GM19099 (cell line): ENCODE measurements around the gene SP6.

Source experiments
- POLR2A ChIP-seq: IDR thresholded peaks from 3 replicates; pipeline ENCODE4 v1.6.1; 2011; ENCODE audit warnings: low read depth; ENCODE audit not compliant: insufficient read length; ENCODE audit errors: extremely low read depth

The SP6 gene

GRCh38 chr17:47806026-47806912 lies 44.7 kb downstream of the SP6 start:
- no peak for TF ChIP-seq POLR2A

DNA sequence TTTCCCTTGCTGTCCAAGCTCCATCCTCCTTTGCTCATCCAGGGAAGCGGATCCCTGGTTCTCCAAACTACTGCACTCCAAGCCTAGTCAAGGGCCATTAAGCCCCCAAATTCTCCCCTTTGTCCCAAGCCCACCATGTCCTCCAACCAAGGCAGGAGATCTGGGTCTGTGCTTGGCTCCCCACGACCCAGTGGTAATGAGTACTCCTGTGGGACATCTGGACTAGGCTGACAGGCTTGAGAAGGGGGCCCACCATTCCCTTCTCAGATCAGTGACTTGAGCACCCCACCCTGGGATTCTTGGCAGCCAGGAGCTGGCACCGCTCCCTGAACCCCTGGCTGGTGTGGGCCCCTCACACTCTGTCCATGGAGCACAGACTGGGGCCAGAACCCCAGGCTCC lies 46.5 kb downstream of the SP6 start:
- no peak for TF ChIP-seq POLR2A

DNA sequence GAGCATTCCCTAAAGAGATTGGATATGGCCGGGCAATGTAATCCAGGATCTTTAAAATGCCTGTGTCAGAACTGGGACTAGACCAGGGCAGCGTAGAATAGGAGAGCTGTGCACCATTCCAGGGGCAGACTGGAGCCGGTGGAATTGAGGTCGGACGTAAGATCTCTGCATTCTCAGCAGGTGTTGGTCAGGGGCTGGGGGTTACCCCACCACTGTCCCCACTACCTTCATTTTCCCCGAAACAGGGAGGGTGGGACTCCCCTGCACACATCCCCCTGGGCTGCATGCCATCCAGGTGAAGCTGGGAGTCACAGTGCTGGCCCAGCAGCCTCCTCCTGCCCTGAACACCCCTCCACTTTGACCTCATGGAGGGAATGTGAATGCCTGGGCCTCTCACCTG lies 47.2 kb downstream of the SP6 start:
- no peak for TF ChIP-seq POLR2A

DNA sequence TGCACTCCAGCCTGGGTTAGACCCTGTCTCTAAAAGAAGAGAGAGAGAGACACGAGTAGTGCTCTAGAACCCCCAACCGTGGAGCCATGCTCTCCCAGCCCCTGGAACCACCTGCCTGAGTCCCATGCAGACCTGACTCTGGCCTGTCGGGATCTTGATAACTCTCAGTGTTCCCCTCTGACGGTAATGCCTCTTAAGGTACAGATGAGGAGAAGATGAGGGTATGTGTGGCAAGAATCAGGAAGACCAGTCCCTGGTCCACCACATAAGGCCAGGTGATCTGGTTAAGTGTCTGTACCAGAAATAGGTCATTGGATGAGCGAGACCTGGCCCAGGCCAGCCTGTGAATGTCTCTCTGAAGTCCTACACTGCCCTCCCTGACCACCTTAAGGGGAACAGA lies 47.8 kb downstream of the SP6 start:
- no peak for TF ChIP-seq POLR2A

- TF ChIP-seq POLR2A, result no peak
These were observed 48.5 kb downstream of the SP6 start for GRCh38 chr17:47802341-47803022.

GRCh38 chr17:47801906-47802305 lies 49.1 kb downstream of the SP6 start:
- no peak for TF ChIP-seq POLR2A

DNA sequence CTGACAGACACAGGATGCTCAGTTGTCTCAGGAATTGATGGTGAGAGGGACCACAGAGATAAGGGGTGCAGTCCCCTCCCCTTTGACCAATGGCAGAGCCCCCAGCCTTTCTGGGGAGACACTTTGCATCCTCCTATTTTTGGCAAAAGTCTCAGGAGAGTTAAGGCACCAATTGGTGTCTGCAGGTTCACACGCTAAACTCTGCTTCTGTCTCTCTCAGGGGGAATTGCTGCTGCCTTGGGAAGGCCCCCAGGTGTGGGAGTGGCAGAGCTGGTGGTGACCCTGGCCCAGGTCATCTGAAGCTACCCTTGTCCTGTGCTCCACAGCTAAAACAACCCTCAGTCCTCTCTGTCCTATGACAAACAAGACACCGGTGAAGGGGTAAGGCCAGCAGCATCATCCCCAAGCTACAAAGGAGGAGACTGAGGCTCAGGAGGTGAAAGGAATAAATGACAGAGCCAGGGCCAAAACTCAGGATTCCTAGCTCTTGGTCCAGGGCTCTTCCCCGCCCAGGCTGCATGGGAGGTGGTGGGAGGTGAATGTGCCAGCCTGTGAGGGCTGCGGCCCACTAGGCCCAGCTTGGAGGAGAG lies 49.7 kb downstream of the SP6 start:
- no peak for TF ChIP-seq POLR2A

- TF ChIP-seq POLR2A, result no peak
These were observed 50.3 kb downstream of the SP6 start for GRCh38 chr17:47800686-47801085.

- no peak for TF ChIP-seq POLR2A
These were observed 53.2 kb downstream of the SP6 start for GRCh38 chr17:47797797-47798196.
